GM19324 (cell line): ENCODE data around the gene NXPE3.

Experiments used
- ATAC-seq: cut with Tn5 transposase; IDR thresholded peaks from one replicate; pipeline ENCODE4 v1.9.1; 2021; ENCODE audit warnings: mild to moderate bottlenecking, moderate library complexity; ENCODE audit not compliant: unreplicated experiment, low FRiP score

The NXPE3 gene

GRCh38 chr3:101867996-101868395 is 89.0 kb downstream of the NXPE3 start:
- no peak for ATAC-seq

GRCh38 chr3:101868534-101869464 is 89.8 kb downstream of the NXPE3 start:
- no peak for ATAC-seq

GRCh38 chr3:101870138-101870537 is 91.1 kb downstream of the NXPE3 start:
- no peak for ATAC-seq

- ATAC-seq = no peak
These were observed 94.6 kb downstream of the NXPE3 start for GRCh38 chr3:101873619-101874018.

- ATAC-seq = no peak
These were observed 97.1 kb downstream of the NXPE3 start for GRCh38 chr3:101876142-101876541.
